SU-DHL-6 (cell line): ENCODE results near the gene TMEM131.

Source experiments
- EZH2phosphoT487 ChIP-seq: fragments of 200-600 bp; sonication (generic), shearing (Covaris generic); conservative IDR thresholded peaks from 2 replicates; pipeline ENCODE4 v1.6.1; 2018; ENCODE audit warnings: mild to moderate bottlenecking, antibody characterized with exemption, low read length, moderate library complexity, mixed read lengths
- TF ChIP-seq, protein P1 (sequence below): fragments of 200-600 bp; sonication (generic); IDR thresholded peaks from one replicate; pipeline ENCODE4 v1.5.1; 2017; ENCODE audit warnings: antibody characterized with exemption, mild to moderate bottlenecking, low read length, moderate library complexity; ENCODE audit not compliant: insufficient read depth, poor library complexity, severe bottlenecking

DNA sequence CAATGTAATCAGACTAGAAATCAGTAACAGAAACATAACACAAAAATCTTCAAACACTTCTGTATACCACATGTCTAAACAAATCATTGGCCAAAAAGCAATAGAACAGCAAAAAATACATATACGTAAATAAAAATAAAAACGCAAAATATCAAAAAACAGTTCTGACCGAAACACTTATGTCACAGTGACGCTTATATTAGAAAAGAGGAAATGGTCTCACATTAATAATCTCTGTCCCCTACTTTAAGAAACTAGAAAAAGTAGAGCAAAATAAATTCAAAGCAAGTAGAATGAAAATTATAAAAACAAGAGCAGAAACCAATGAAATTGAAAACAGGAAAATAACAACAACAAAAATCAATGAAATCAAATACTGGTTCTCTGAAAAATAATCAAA lies 41.9 kb downstream of the TMEM131 start:
- TF ChIP-seq, protein P1, sequence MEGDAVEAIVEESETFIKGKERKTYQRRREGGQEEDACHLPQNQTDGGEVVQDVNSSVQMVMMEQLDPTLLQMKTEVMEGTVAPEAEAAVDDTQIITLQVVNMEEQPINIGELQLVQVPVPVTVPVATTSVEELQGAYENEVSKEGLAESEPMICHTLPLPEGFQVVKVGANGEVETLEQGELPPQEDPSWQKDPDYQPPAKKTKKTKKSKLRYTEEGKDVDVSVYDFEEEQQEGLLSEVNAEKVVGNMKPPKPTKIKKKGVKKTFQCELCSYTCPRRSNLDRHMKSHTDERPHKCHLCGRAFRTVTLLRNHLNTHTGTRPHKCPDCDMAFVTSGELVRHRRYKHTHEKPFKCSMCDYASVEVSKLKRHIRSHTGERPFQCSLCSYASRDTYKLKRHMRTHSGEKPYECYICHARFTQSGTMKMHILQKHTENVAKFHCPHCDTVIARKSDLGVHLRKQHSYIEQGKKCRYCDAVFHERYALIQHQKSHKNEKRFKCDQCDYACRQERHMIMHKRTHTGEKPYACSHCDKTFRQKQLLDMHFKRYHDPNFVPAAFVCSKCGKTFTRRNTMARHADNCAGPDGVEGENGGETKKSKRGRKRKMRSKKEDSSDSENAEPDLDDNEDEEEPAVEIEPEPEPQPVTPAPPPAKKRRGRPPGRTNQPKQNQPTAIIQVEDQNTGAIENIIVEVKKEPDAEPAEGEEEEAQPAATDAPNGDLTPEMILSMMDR: no peak
- no peak for TF ChIP-seq EZH2phosphoT487
